A549 (cell line): Measurements from ENCODE around the gene SLC2A1. TPM values are rescaled to one million over a fixed set of nuclear protein-coding genes. Genes with fewer than 3 reads are reported as not detected.
A peak's percentile ranks its signal among the peaks of the same experiment; 100 is the strongest.

ENCODE experiments used
- ATAC-seq, 2 experiments: fragments of 200-7000 bp in 1 of 2; fragments of >200 bp in 1 of 2; cut with Nextera tagmentation in 1 of 2; cut with Tn5 transposase in 1 of 2; 3 replicates each; pipeline versions ENCODE4 v1.8.0 to v1.9.1; 2018 to 2020; ENCODE audit warnings: mild to moderate bottlenecking in 1 of 2, moderate library complexity in 1 of 2
- CTCF ChIA-PET: fragments of 300-600 bp; sonication (Branson Sonifier 250); formaldehyde crosslinking; extraction: SDS; loops from one replicate; lab custom pipeline; 2021; ENCODE audit warnings: antibody characterized with exemption, inconsistent platforms; lab: Yijun Ruan, JAX
- POLR2A ChIA-PET: fragments of 350-600 bp; formaldehyde crosslinking; extraction: SDS; loops from one replicate; lab custom pipeline; 2021; ENCODE audit warnings: antibody characterized with exemption, inconsistent platforms; lab: Yijun Ruan, JAX
- DNase-seq, 2 experiments: peaks; one replicate each; pipeline versions ENCODE4 v3.0.0 to v3.0.0-alpha.2; 2011 to 2016; ENCODE audit warnings: low read depth in 1 of 2, low spot score in 1 of 2
- FAIRE-seq: peaks from 2 replicates; lab custom pipeline; 2011; peaks lifted over from hg19 to GRCh38; lab: Jason Lieb, UNC
- H3K27ac ChIP-seq, 2 experiments: fragments of >200 bp; sonication (Bioruptor Twin); formaldehyde crosslinking; 3 replicates each; pipeline ENCODE4 v1.5.1; 2016 to 2017
- H3K4me1 ChIP-seq: fragments of >200 bp; sonication (Bioruptor Twin); formaldehyde crosslinking; 3 replicates; pipeline ENCODE4 v1.6.1; 2016
- H3K4me2 ChIP-seq: fragments of >200 bp; sonication (Bioruptor Twin); formaldehyde crosslinking; 3 replicates; pipeline ENCODE4 v1.6.1; 2016
- H3K4me3 ChIP-seq: fragments of >200 bp; sonication (Bioruptor Twin); formaldehyde crosslinking; 3 replicates; pipeline ENCODE4 v1.5.1; 2016
- H3K9me3 ChIP-seq: fragments of >200 bp; sonication (Bioruptor Twin); formaldehyde crosslinking; 3 replicates; pipeline ENCODE4 v1.6.1; 2016
- CBX2 ChIP-seq: fragments of 200-600 bp; sonication (generic); IDR thresholded peaks from 2 replicates; pipeline ENCODE4 v1.6.1; 2016; ENCODE audit warnings: low read depth, mild to moderate bottlenecking, borderline replicate concordance
- CBX8 ChIP-seq: fragments of 200-600 bp; sonication (generic); IDR thresholded peaks from 2 replicates; pipeline ENCODE4 v1.6.1; 2016
- CEBPB ChIP-seq, 2 experiments: fragments of >200 bp in 1 of 2; sonication (Bioruptor Twin) in 1 of 2; formaldehyde crosslinking in 1 of 2; IDR thresholded peaks; 2 replicates each; pipeline ENCODE4 v1.6.1; 2012 to 2016
- CHD2 ChIP-seq: fragments of 150-350 bp; IDR thresholded peaks from 2 replicates; pipeline ENCODE4 v1.6.1; 2014; ENCODE audit warnings: low read length; ENCODE audit not compliant: partially characterized antibody
- FOSB ChIP-seq: fragments of 250-450 bp; sonication (Bioruptor Pico); IDR thresholded peaks from 2 replicates; pipeline ENCODE4 v1.5.0; 2020; ENCODE audit warnings: mild to moderate bottlenecking, moderate library complexity
- FOSL2 ChIP-seq, 2 experiments: fragments of 450-650 bp in 1 of 2; fragments of >200 bp in 1 of 2; sonication (Bioruptor Twin) in 1 of 2; formaldehyde crosslinking; IDR thresholded peaks; 2 replicates each; pipeline versions ENCODE4 v1.5.0 to v1.6.1; 2016 to 2020; ENCODE audit warnings: mild to moderate bottlenecking in 1 of 2, moderate library complexity in 1 of 2
- GATA3 ChIP-seq: IDR thresholded peaks from 2 replicates; pipeline ENCODE4 v1.6.1; 2012; ENCODE audit warnings: borderline replicate concordance
- HES2 ChIP-seq: fragments of >200 bp; sonication (Bioruptor Twin); formaldehyde crosslinking; IDR thresholded peaks from 2 replicates; pipeline ENCODE4 v1.6.1; 2016
- HOXB5 ChIP-seq: fragments of 250-450 bp; sonication (Bioruptor Pico); IDR thresholded peaks from 2 replicates; pipeline ENCODE4 v1.5.0; 2020; ENCODE audit warnings: mild to moderate bottlenecking, moderate library complexity
- KDM5A ChIP-seq: fragments of 200-600 bp; sonication (generic); IDR thresholded peaks from 2 replicates; pipeline ENCODE4 v1.6.1; 2016; ENCODE audit warnings: antibody characterized with exemption, mild to moderate bottlenecking
- MAX ChIP-seq: IDR thresholded peaks from 2 replicates; pipeline ENCODE4 v1.6.1; 2012
- NPAS2 ChIP-seq: fragments of 250-450 bp; sonication (Bioruptor Pico); IDR thresholded peaks from 2 replicates; pipeline ENCODE4 v1.8.0; 2022; ENCODE audit warnings: mild to moderate bottlenecking, moderate library complexity, borderline replicate concordance
- RAD21 ChIP-seq, 2 experiments: fragments of >200 bp in 1 of 2; sonication (Bioruptor Twin) in 1 of 2; formaldehyde crosslinking in 1 of 2; IDR thresholded peaks in 1 of 2; conservative IDR thresholded peaks in 1 of 2; 2 replicates in 1 of 2; 3 replicates in 1 of 2; pipeline ENCODE4 v1.6.1; 2012 to 2018; ENCODE audit warnings: inconsistent platforms in 1 of 2
- RCOR1 ChIP-seq: fragments of 150-350 bp; IDR thresholded peaks from 2 replicates; pipeline ENCODE4 v1.6.1; 2014; ENCODE audit warnings: antibody characterized with exemption, low read length, low read depth
- RNF2 ChIP-seq: fragments of 200-600 bp; sonication (generic); IDR thresholded peaks from 2 replicates; pipeline ENCODE4 v1.6.1; 2016; ENCODE audit warnings: low read depth, mild to moderate bottlenecking, antibody characterized with exemption, moderate library complexity, borderline replicate concordance
- SMC3 ChIP-seq: fragments of >200 bp; sonication (Bioruptor Twin); formaldehyde crosslinking; IDR thresholded peaks from 3 replicates; pipeline ENCODE4 v1.6.1; 2018; ENCODE audit warnings: inconsistent platforms
- TFCP2L1 ChIP-seq: fragments of 250-450 bp; sonication (Bioruptor Pico); IDR thresholded peaks from 2 replicates; pipeline ENCODE4 v1.5.0; 2021; ENCODE audit warnings: mild to moderate bottlenecking
- ZNF302 ChIP-seq: fragments of 250-450 bp; sonication (Bioruptor Pico); IDR thresholded peaks from 2 replicates; pipeline ENCODE4 v1.9.0; 2021; ENCODE audit warnings: inconsistent platforms, mild to moderate bottlenecking, moderate library complexity
- ZSCAN20 ChIP-seq: fragments of 250-450 bp; sonication (Bioruptor Pico); IDR thresholded peaks from 2 replicates; pipeline ENCODE4 v1.8.0; 2022; ENCODE audit warnings: mild to moderate bottlenecking, moderate library complexity
- WGBS: methylation state at CpG from one replicate; pipeline ENCODE4 v1.1.6; 2017; ENCODE audit errors: missing lambda C conversion rate; 5-methylcytosine and 5-hydroxymethylcytosine counted together
- polyA plus RNA-seq, 4 experiments: library from polyadenylated mRNA; depleted of rRNA in 3 of 4; stranded (reverse); fragments of >200 nt; fragmentation: RNase III in 1 of 4; extraction: RNeasy Plus Mini Kit Qiagen cat#74134 plus additional on column Dnase treatment in 1 of 4; gene quantifications; 2 replicates in 3 of 4; 3 replicates in 1 of 4; pipeline ENCODE4 v1.2.3, GENCODE V29; 2011 to 2017
- TF ChIP-seq, protein P1 (sequence below): fragments of 450-650 bp; IDR thresholded peaks from 2 replicates; pipeline ENCODE4 v1.6.1; 2014; ENCODE audit warnings: antibody characterized with exemption

SLC2A1 gene
- polyA plus RNA-seq, 2 of the 4 experiments (the other 2 are of a cell fraction) = 106 to 124 TPM

- H3K4me3 ChIP-seq = no peak overlapping the region
- no peak for TF ChIP-seq CEBPB (IDR thresholded peaks at IDR 0.05)
- TF ChIP-seq RCOR1 = no peak
- no peak for TF ChIP-seq SMC3
- TF ChIP-seq CBX8 = no peak
- TF ChIP-seq FOSB (CRISPR knock-in tag) = no peak
- TF ChIP-seq MAX = no peak
- TF ChIP-seq ZNF302 (CRISPR knock-in tag) = no peak
- TF ChIP-seq CBX2 = no peak
- no peak for TF ChIP-seq RNF2
- TF ChIP-seq, protein P1, sequence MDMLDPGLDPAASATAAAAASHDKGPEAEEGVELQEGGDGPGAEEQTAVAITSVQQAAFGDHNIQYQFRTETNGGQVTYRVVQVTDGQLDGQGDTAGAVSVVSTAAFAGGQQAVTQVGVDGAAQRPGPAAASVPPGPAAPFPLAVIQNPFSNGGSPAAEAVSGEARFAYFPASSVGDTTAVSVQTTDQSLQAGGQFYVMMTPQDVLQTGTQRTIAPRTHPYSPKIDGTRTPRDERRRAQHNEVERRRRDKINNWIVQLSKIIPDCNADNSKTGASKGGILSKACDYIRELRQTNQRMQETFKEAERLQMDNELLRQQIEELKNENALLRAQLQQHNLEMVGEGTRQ = no peak
- no peak for TF ChIP-seq KDM5A
- TF ChIP-seq HES2 = no peak
- TF ChIP-seq TFCP2L1 (CRISPR knock-in tag) = no peak
- no peak for TF ChIP-seq CHD2
- TF ChIP-seq ZSCAN20 (CRISPR knock-in tag) = no peak
- TF ChIP-seq GATA3 = no peak
- TF ChIP-seq, all 56 proteins: peak for 0
- no peak for FAIRE-seq
- H3K9me3 ChIP-seq = no peaks in the 10 kb centered on the region
- ChIA-PET POLR2A (no interaction called here), CTCF (interaction anchor here (0.5 to 3.0 kb wide), 2 partner anchors 42 to 99 kb away, joined by 5 to 12 read pairs; no protein-coding TSS in a partner anchor)
- DNase-seq = no peak
- H3K4me2 ChIP-seq = no peak overlapping the region
- peak overlapping the region in 1 of 2 experiments; percentile 52; a peak in 1 of 6 replicates for H3K27ac ChIP-seq
- no peak for ATAC-seq
- peaks cover 9% of the 10 kb centered on the region; the same call in 2 of the 3 replicates for H3K4me1 ChIP-seq
- 89% methylated on average over 3 of the region's 3 CpGs for WGBS
These were observed 15.1 kb upstream of the SLC2A1 start for GRCh38 chr1:42973799-42974198.

GRCh38 chr1:42973286-42973685 is 14.6 kb upstream of the SLC2A1 start:
- FAIRE-seq (no peak), ATAC-seq (no peak), DNase-seq (no peak)
- POLR2A ChIA-PET = no interaction called here
- Histone ChIP-seq H3K4me3 (no peak overlapping the region), H3K4me2 (no peak overlapping the region), H3K9me3 (no peaks in the 10 kb centered on the region), H3K27ac (peak overlapping the region in 1 of 2 experiments; percentile 52; a peak in 3 of 6 replicates), H3K4me1 (peaks cover 12% of the 10 kb centered on the region; the same call in 2 of the 3 replicates)
- CTCF ChIA-PET = interaction anchor here (0.5 kb wide), 1 partner anchor 41 kb away, joined by 5 read pairs; no protein-coding TSS in a partner anchor
- 84% methylated on average over 9 of the region's 11 CpGs for WGBS
- TF ChIP-seq HOXB5 (CRISPR knock-in tag) = no peak
- TF ChIP-seq RAD21 (conservative IDR thresholded peaks at IDR 0.05 in 1 of 2, IDR thresholded peaks at IDR 0.05 in 1 of 2) = no peak

DNA sequence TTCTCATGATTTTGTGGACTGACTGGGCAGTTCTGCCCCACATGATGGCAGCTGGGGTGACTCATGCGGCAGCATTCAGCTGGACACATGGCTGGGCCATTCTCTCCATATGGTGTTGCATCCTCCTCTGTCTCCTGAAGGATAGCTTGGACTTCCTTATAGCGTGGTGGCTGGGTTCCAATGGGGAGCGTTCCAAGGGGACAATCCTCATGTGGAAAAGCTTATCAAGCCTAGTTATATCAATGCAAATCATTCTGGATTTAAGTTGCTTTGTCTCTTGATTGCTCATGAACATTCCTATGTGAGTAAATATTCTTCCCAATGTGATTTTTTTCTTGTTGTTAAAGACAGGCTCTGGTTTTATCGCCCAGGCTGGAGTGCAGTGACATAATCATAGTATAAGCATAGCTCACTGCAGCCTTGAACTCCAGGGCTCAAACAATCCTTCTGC is 13.2 kb upstream of the SLC2A1 start:
- CTCF ChIA-PET = interaction anchor here (0.6 to 2.2 kb wide), 4 partner anchors 37 to 101 kb away, joined by 3 to 6 read pairs (median 4); no protein-coding TSS in a partner anchor
- TF ChIP-seq FOSL2 (IDR thresholded peaks at IDR 0.05) (no peak), FOSL2 (CRISPR knock-in tag; IDR thresholded peaks at IDR 0.05) (peak; percentile 48), NPAS2 (CRISPR knock-in tag) (no peak)
- H3K27ac ChIP-seq = peak overlapping the region in 1 of 2 experiments; percentile 37; a peak in 1 of 6 replicates
- no peaks in the 10 kb centered on the region for H3K9me3 ChIP-seq
- H3K4me3 ChIP-seq = no peak overlapping the region
- no peak overlapping the region for H3K4me2 ChIP-seq
- H3K4me1 ChIP-seq = peaks cover 25% of the 10 kb centered on the region
- DNase-seq = no peak
- no peak for FAIRE-seq
- POLR2A ChIA-PET = no interaction called here
- 93% methylated on average over 4 of the region's 4 CpGs for WGBS
- ATAC-seq = peak in 1 of 2 experiments; percentile 41; a peak in 2 of 6 replicates
